ENCODE measurements around the gene CFAP61. TPM values are rescaled to one million over a fixed set of nuclear protein-coding genes. Genes with fewer than 3 reads are reported as not detected.

The CFAP61 gene
- total and polyA plus RNA-seq, 2 experiments from 2014 or later = 1.0 TPM; not detected in 1

GRCh38 chr20:20210943-20211273, 158.6 kb downstream of the CFAP61 start:
- TF ChIP-seq EZH2 (IDR thresholded peaks at IDR 0.05; ENCODE audit: borderline replicate concordance) (no peak), EZH2phosphoT487 (IDR thresholded peaks at IDR 0.05; ENCODE audit: low read depth, severe bottlenecking, unreplicated experiment) (no peak), CTCF (IDR thresholded peaks at IDR 0.05; ENCODE audit: poor library complexity) (no peak)
- Histone ChIP-seq H2AFZ (no peak overlapping the region), H3K79me2 (no peaks in the 10 kb centered on the region), H3K4me2 (no peak overlapping the region), H4K20me1 (ENCODE audit: insufficient read depth, poor library complexity, severe bottlenecking) (no peaks in the 10 kb centered on the region), H3K27ac (peak overlapping the region; percentile 62), H3K36me3 (replicated peaks; ENCODE audit: insufficient read depth, low read depth) (no peaks in the 10 kb centered on the region), H3K9me2 (replicated peaks; ENCODE audit: insufficient read depth) (no peaks in the 10 kb centered on the region), H3K27me3 (no peaks in the 10 kb centered on the region), H3K4me3 (no peak overlapping the region), H3K4me1 (ENCODE audit: insufficient read depth) (peaks cover 4% of the 10 kb centered on the region), H3K9me3 (ENCODE audit: low read depth) (no peaks in the 10 kb centered on the region)
- 63% methylated on average over 6 of the region's 6 CpGs for WGBS (ENCODE audit: low lambda C conversion rate, missing lambda C conversion rate)
- DNase-seq (ENCODE audit: low spot score) = no peak

GRCh38 chr20:20211274-20211987, 159.1 kb downstream of the CFAP61 start:
- H3K4me2 ChIP-seq = no peak overlapping the region
- DNase-seq (ENCODE audit: low spot score) = peak; percentile 51
- no peaks in the 10 kb centered on the region for H3K9me2 ChIP-seq (replicated peaks; ENCODE audit: insufficient read depth)
- H4K20me1 ChIP-seq (ENCODE audit: insufficient read depth, poor library complexity, severe bottlenecking) = no peaks in the 10 kb centered on the region
- WGBS (ENCODE audit: low lambda C conversion rate, missing lambda C conversion rate) = 43% methylated on average over 5 of the region's 5 CpGs
- H3K9me3 ChIP-seq (ENCODE audit: low read depth) = no peaks in the 10 kb centered on the region
- no peak overlapping the region for H2AFZ ChIP-seq
- H3K4me3 ChIP-seq = no peak overlapping the region
- no peaks in the 10 kb centered on the region for H3K36me3 ChIP-seq (replicated peaks; ENCODE audit: insufficient read depth, low read depth)
- H3K79me2 ChIP-seq = no peaks in the 10 kb centered on the region
- peak overlapping the region; percentile 67 for H3K27ac ChIP-seq
- peaks cover 4% of the 10 kb centered on the region for H3K4me1 ChIP-seq (ENCODE audit: insufficient read depth)
- H3K27me3 ChIP-seq = no peaks in the 10 kb centered on the region
- no peak for TF ChIP-seq CTCF (IDR thresholded peaks at IDR 0.05; ENCODE audit: poor library complexity)

GRCh38 chr20:20211988-20212518, 159.7 kb downstream of the CFAP61 start:
- Histone ChIP-seq H3K79me2 (no peaks in the 10 kb centered on the region), H3K27ac (peak overlapping the region; percentile 67), H3K4me2 (no peak overlapping the region), H3K9me2 (replicated peaks; ENCODE audit: insufficient read depth) (no peaks in the 10 kb centered on the region), H3K27me3 (no peaks in the 10 kb centered on the region), H2AFZ (no peak overlapping the region), H3K9me3 (ENCODE audit: low read depth) (no peaks in the 10 kb centered on the region), H4K20me1 (ENCODE audit: insufficient read depth, poor library complexity, severe bottlenecking) (no peaks in the 10 kb centered on the region), H3K4me3 (no peak overlapping the region), H3K36me3 (replicated peaks; ENCODE audit: insufficient read depth, low read depth) (no peaks in the 10 kb centered on the region), H3K4me1 (ENCODE audit: insufficient read depth) (peaks cover 4% of the 10 kb centered on the region)
- 91% methylated on average over 11 of the region's 11 CpGs for WGBS (ENCODE audit: low lambda C conversion rate, missing lambda C conversion rate)
- no peak for TF ChIP-seq CTCF (IDR thresholded peaks at IDR 0.05; ENCODE audit: poor library complexity)
- TF ChIP-seq EZH2phosphoT487 (IDR thresholded peaks at IDR 0.05; ENCODE audit: low read depth, severe bottlenecking, unreplicated experiment) = no peak
- TF ChIP-seq EZH2 (IDR thresholded peaks at IDR 0.05; ENCODE audit: borderline replicate concordance) = no peak
- DNase-seq (ENCODE audit: low spot score) = no peak
